ENCODE results near the gene LGI4.

GRCh38 chr19:35156673-35157014 lies 21.8 kb upstream of the LGI4 start:
- TF ChIP-seq, protein P1, sequence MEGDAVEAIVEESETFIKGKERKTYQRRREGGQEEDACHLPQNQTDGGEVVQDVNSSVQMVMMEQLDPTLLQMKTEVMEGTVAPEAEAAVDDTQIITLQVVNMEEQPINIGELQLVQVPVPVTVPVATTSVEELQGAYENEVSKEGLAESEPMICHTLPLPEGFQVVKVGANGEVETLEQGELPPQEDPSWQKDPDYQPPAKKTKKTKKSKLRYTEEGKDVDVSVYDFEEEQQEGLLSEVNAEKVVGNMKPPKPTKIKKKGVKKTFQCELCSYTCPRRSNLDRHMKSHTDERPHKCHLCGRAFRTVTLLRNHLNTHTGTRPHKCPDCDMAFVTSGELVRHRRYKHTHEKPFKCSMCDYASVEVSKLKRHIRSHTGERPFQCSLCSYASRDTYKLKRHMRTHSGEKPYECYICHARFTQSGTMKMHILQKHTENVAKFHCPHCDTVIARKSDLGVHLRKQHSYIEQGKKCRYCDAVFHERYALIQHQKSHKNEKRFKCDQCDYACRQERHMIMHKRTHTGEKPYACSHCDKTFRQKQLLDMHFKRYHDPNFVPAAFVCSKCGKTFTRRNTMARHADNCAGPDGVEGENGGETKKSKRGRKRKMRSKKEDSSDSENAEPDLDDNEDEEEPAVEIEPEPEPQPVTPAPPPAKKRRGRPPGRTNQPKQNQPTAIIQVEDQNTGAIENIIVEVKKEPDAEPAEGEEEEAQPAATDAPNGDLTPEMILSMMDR (conservative IDR thresholded peaks at IDR 0.05 in 1 of 2, IDR thresholded peaks at IDR 0.05 in 1 of 2; ENCODE audit: extremely low read depth in 1 of 2, insufficient read depth in 1 of 2, low read depth in 1 of 2, low read length in 2 of 2) = no peak
- TF ChIP-seq EZH2 (IDR thresholded peaks at IDR 0.05; ENCODE audit: borderline replicate concordance, low read length) = no peak
